GM18519 (cell line): Measurements from ENCODE around the gene C20orf144.
"Not testable (repeated sequence)": the region's sequence is repeated elsewhere in the genome, so short reads cannot be mapped to it uniquely, and the experiment has no call there.

Source experiments
- ATAC-seq: cut with Tn5 transposase; IDR thresholded peaks from one replicate; pipeline ENCODE4 v1.9.1; 2021; ENCODE audit warnings: mild to moderate bottlenecking, moderate library complexity; ENCODE audit not compliant: unreplicated experiment, low FRiP score

Gene C20orf144

GRCh38 chr20:33662172-33662571 is at the start of gene C20orf144:
Gene C20orf144 (plus strand): TSS chr20:33662327. CDS start chr20:33662346, 19 bp downstream.
- ATAC-seq, result no peak

- no peak for ATAC-seq
Measured at GRCh38 chr20:33621717-33622400, 40.3 kb upstream of the C20orf144 start.

- no peak for ATAC-seq
Measured at GRCh38 chr20:33622705-33623365, 39.3 kb upstream of the C20orf144 start.

- ATAC-seq, result no peak
Measured at GRCh38 chr20:33624399-33624798, 37.7 kb upstream of the C20orf144 start.

- no peak for ATAC-seq
Measured at GRCh38 chr20:33626190-33626589, 35.9 kb upstream of the C20orf144 start.

- ATAC-seq, result no peak
Measured at GRCh38 chr20:33627577-33628216, 34.4 kb upstream of the C20orf144 start.

- no peak for ATAC-seq
Measured at GRCh38 chr20:33629533-33629932, 32.6 kb upstream of the C20orf144 start.

- ATAC-seq, result no peak
Measured at GRCh38 chr20:33629979-33630378, 32.1 kb upstream of the C20orf144 start.

GRCh38 chr20:33630507-33630906 is 31.6 kb upstream of the C20orf144 start:
- no peak for ATAC-seq

GRCh38 chr20:33631910-33632309 is 30.2 kb upstream of the C20orf144 start:
- ATAC-seq, result not testable (repeated sequence)

GRCh38 chr20:33635341-33635740 is 26.8 kb upstream of the C20orf144 start:
- ATAC-seq, result no peak

- ATAC-seq, result no peak
Measured at GRCh38 chr20:33636776-33637175, 25.4 kb upstream of the C20orf144 start.

- ATAC-seq, result no peak
Measured at GRCh38 chr20:33640287-33640686, 21.8 kb upstream of the C20orf144 start.

GRCh38 chr20:33644313-33645071 is 17.6 kb upstream of the C20orf144 start:
- ATAC-seq, result no peak

GRCh38 chr20:33645072-33645358 is 17.1 kb upstream of the C20orf144 start:
- no peak for ATAC-seq

GRCh38 chr20:33645396-33645795 is 16.7 kb upstream of the C20orf144 start:
- ATAC-seq, result no peak

- ATAC-seq, result no peak
Measured at GRCh38 chr20:33646191-33646590, 15.9 kb upstream of the C20orf144 start.

GRCh38 chr20:33646959-33647602 is 15.0 kb upstream of the C20orf144 start:
- ATAC-seq, result not testable (repeated sequence)

- no peak for ATAC-seq
Measured at GRCh38 chr20:33647603-33648395, 14.3 kb upstream of the C20orf144 start.
